ENCODE results near the gene ENTHD1.
"Not testable (repeated sequence)": the region's sequence is repeated elsewhere in the genome, so short reads cannot be mapped to it uniquely, and the experiment has no call there.

The ENTHD1 gene

DNA sequence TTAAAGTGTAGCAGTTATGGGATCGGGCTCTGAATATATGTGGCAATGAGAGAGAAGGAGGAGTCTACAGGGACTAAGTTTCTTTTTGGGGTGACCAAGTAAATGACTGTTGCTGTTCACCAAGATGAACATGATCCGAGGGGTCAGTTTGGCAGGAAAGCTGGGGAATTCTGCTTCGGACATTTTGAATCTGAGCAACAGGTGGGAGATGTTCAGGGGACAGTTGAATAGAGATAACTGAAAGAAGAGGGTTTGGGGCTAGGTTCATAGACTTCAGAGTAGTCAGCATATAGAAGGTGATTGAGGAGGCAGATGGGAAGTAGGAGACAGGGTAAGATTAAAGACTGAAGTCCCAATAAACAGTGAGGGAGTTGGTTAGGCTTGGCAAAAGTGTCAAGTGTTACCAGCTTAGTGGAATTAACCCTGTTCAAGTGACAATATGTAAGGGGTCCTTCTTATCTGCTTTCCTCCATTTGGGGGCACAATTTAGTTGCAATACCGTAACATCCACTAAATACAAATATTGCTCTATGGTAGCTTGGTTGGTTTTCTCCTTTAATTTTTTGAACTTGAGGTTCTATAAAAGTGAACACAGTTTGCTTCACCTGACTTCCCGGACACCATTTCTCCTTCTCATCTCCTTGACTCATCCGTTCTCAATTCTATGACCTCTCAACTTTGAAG is 2.9 kb upstream of the ENTHD1 start:
- no peak for DNase-seq

DNA sequence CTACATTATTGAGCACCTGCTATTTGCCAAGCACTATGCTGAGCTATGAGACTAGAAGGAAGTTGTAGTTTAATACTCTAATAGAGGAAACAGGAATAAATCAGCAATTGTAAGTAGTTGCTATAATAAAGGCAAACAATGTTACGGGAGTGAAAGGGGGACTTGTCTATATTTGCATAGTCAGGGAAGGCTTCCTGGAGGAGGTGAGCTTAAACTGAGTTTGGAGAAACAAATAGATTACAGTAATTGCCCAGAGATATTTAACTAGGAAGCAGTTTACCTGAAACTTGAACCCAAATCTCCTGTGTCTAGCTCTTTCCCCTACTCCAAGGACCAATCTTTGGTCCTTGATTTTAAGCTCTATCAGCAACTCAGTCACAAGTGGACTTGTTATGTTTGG is 2.1 kb upstream of the ENTHD1 start:
- no peak for DNase-seq

DNA sequence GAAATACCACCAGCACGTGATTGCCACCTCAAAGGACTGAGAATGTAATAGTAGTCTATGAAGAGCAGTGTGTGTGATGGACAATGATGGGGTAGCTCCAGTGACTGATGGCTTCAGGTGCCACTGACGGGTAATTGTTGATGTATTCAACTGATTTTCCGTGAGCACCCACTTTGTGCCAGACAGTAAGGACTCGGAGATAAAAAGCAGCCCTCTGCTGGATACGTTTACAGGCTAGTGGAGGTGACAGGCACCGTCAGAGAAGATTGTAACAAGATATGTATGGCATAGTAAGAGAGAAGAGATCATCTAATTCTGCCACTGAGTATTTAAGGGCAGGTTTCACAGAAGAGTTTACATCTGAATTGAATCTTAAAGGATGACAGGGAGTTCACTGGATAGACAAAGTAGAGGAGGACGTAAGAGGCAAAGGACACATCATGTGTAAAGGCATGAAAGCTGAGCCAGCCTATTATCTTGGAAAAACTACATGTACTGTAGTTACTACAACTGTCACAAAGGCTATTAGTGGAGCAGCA is 1.1 kb upstream of the ENTHD1 start:
- no peak for DNase-seq

DNA sequence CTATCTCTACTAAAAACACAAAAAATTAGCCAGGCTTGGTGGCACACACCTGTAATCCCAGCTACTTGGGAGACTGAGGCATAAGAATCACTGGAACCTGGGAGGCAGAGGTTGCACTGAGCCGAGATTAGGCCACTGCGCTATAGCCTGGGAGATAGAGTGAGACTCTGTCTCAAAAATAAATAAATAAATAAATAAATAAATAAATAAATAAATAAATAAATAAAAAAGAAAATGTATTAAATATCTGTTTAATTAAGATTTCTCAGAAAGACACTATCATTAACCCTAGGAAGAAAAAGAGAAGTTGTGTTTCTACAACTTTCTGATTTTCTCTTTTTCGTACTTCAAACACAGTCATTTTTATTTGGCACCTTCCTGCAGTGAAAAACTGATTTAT is 3.6 kb downstream of the ENTHD1 start:
- not testable (repeated sequence) for DNase-seq

DNA sequence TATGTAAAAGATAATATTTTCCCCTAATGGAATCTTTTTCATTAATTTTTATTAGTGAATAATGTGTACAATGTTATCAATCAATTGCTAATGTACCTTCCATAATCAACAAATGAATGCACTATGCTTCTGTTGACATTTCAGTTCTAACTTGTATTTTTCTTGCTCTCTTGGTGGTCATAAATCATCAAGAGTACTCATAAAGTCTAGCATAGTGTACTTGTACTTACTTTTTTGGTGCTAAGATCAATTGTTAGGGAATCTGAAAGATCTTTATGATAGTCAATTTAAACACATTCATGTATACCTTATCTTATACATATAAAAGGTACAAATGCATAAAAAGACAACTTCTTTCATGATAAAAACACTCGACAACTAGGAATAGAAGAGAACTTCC is 10.5 kb downstream of the ENTHD1 start:
- no peak for DNase-seq

DNA sequence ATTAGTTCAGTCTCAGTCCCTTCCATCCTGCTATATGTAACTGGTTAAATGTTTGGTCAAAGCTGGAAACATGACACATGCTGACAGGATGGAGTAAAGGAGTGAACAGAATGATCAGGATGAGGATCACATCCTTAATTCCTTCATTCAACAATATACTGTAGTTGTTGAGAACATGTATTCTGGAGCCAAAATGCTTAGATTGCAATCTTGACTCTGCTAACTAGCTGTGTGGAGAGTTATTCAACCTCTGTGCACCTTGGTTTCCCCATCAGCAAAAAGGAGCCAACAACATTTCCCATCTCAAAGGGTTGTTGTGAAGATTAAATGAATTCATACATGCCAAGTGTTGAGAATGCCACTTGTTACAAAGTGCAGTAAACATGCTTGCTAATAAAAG is 12.8 kb downstream of the ENTHD1 start:
- DNase-seq: no peak

DNA sequence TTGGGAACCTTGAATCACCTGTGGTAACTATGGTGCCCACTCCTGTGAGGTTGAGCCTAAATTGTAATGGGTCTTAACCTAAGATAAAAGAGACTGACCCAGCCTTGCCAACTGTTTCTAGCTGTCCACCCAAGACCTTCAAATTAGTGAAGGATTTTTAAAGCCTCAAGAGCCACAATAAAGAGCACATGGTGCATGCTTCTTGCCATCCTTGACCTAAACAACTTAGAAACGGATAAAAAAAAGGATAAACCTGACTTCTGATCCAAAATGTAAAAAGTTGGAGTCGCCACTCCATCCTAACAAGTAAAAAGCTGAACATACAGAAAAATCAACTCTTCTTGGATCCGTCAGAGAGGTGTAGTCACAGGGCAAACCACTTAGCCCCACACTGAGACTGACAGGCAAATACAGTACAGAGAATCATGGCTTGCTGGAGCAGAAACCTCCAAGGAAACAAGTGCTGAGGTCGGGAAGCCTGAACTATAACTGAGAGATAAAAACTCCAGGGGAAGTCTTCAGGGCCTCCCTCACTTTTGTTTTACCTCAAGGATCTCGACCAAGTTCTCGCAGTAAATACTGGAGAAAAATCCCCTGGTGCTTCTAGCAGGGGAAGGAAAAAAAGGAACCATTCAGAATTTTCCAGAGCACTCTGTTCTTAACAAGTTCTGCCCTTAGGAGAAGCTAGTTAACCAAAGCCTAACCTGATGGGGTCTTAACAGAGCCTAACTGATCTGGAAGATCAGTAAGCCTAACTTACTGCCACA is 16.3 kb downstream of the ENTHD1 start:
- no peak for DNase-seq

DNA sequence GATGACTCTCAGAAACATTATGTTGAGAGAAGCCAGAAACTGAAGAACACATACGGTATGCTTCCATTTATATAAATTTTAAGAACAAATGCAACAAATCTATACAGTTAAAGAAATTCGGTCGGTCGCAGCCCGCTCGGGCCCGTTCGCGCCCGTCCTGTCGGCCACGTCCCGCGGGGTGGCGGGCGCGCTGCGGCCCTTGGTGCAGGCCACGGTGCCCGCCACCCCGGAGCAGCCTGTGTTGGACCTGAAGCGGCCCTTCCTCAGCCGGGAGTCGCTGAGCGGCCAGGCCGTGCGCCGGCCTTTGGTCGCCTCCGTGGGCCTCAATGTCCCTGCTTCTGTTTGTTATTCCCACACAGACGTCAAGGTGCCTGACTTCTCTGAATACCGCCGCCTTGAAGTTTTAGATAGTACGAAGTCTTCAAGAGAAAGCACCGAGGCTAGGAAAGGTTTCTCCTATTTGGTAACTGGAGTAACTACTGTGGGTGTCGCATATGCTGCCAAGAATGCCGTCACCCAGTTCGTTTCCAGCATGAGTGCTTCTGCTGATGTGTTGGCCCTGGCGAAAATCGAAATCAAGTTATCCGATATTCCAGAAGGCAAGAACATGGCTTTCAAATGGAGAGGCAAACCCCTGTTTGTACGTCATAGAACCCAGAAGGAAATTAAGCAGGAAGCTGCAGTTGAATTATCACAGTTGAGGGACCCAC is 18.2 kb downstream of the ENTHD1 start:
- not testable (repeated sequence) for DNase-seq

DNA sequence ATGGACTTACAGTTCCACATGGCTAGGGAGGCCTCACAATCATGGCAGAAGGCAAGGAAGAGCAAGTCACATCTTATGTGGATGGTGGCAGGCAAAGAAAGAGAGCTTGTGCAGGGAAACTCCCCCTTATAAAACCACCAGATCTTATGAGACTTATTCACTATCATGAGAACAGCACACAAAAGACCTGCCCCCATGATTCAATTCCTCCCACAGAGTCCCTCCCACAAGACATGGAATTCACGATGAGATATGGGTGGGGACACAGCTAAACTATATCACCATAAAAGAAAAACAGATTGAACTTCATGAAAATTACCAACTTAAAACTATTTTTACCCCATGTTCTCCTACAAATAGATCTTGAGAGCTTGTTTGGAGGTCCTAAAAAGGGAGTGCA is 19.6 kb downstream of the ENTHD1 start:
- DNase-seq: no peak

DNA sequence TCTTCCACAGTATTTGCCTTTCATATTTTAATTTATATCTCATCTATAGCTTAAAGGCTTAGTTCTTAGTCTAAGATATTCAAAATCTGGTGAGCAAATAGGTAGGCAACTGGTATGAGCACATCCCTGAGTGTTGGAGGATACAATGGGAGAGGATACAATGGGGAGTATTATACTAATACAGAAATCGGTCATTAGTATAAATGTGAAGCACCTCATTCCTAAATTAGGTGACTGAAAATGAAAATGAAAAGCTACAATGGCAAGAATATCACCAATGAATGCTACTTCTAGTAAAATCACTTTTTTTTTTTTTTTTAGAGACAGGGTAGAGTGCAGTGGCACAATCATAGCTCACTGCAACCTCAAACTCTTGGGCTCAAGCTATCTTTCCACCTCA is 21.0 kb downstream of the ENTHD1 start:
- DNase-seq: no peak

DNA sequence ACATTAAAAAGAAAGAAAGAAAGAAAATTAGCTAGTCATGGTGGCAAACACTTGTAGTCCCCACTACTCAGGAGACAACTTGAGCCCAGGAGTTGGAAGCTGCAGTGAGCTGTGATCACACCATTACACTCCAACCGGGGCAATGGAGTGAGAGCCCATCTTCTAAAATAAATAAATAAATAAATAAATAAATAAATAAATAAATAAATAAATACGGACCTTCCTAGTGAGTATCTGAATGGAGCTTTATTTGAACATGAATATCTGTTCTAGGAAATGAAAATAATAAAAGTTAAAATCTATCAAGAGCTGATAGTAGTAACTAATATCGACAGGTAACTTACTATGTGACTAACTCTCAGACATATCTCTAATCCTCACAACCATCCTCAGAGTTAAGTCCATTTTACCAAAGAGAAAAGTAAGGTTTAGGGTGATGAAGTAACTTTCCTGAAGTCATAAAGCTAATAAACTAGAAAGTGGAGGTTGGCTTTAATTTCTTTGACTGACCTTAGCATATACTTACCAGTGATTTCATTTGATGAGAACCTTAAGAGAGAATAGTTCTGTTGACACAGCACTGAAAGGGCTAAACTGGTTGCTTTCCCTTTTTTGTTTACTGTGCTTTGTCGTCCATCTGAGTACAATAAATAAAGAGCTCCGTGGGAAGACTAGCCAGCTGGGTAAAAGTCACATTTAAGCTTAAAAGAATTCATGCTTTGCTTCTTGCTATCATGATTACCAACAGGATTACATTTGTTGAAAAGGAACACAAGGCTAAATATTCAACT is 22.4 kb downstream of the ENTHD1 start:
- DNase-seq: no peak

DNA sequence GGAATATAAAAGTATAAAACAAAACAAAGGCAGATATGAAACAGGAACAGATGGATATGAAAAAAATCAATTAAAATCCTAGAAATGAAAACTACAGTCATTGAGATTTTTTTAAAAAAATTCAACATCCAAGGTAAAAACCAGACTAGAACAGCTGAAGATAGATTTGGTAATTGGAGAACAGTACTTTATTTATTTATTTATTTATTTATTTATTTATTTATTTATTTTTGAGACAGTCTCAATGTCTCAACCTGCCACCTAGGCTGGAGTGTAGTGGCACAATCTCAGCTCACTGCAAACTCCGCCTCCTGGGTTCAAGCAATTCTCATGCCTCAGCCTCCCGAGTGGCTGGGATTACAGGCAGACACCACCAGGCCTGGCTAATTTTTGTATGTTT is 23.8 kb downstream of the ENTHD1 start:
- not testable (repeated sequence) for DNase-seq

DNA sequence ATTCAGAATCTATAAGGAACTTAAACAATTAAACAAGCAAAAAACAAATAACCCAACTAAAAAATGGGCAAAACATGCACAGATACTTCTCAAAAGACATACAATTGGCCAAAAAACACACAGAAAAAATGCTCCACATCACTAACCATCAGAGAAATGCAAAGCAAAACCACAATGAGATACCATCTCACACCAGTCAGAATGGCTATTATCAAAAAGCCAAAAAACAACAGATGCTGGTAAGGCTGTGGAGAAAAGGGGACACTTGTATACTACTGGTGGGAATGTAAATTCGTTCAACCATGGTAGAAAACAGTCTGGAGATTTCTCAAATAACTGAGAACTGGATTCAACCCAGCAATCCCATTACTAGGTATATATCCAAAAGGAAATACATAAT is 24.8 kb downstream of the ENTHD1 start:
- peak; percentile 39 for DNase-seq

DNA sequence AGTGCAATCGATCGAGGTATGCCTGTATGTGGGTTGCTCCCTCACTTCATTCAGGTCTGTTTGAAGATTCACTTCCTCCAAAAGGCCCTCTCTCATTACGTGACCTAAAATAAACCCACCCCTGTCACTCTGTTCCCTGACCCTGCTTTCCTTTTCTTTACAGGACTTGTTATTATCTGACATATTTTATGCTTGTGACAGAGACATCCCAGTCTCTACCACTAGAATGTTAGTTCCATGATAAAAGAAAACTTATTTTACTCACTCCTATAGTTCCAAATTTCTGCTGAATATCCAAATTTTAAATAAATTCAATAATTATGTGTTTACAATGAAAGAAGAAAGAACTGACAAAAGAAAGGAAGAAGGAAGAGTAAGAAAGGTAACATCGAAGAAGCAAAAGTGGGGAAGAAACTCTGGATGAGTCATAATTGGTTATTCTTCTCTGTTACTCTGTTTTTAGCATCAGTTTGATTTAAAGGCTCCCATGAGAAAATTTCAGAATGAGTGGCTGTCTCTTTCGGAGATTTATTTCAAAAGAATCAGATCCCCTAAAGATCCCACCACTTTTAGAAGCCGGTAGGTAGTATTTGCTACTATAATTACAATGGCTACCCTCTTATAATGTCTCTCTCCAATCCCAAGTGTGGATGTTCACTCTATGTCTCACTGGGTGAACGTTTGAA is 33.5 kb downstream of the ENTHD1 start:
- no peak for DNase-seq

DNA sequence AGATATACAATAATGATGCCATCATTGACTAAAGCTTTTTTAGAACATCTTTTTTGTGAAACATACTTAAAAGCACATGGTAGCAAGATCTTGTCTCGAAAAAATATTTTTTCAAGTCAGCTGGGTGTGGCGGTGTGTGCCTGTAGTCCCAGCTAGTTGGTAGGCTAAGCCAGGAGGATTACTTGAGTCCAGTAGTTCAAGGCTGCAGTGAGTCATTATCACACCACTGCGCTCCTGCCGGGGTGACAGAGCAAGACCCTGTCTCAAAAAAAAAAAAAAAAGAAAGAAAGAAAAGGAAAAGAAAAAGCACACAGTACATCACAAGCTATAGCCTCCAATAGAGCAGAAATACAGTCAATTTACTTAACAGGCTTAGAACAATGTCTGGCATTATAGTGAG is 37.0 kb downstream of the ENTHD1 start:
- DNase-seq: no peak

DNA sequence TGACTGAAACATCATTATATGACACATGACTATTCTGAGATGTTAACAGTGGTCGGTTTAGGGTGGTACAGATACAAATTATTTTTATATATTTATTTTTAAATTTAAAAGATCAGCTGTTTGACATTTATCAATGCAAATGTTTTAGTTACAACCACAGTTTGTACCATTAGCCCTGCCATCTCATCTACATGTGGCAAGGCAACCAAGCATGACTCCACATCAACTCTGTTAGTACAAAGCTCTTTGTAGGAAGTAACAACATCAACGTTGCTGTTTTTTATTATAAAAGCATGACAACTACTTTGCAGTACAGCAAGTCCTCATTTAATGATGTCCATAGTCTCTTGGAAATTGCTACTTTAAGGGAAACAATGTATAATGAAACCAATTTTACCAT is 40.8 kb downstream of the ENTHD1 start:
- no peak for DNase-seq

DNA sequence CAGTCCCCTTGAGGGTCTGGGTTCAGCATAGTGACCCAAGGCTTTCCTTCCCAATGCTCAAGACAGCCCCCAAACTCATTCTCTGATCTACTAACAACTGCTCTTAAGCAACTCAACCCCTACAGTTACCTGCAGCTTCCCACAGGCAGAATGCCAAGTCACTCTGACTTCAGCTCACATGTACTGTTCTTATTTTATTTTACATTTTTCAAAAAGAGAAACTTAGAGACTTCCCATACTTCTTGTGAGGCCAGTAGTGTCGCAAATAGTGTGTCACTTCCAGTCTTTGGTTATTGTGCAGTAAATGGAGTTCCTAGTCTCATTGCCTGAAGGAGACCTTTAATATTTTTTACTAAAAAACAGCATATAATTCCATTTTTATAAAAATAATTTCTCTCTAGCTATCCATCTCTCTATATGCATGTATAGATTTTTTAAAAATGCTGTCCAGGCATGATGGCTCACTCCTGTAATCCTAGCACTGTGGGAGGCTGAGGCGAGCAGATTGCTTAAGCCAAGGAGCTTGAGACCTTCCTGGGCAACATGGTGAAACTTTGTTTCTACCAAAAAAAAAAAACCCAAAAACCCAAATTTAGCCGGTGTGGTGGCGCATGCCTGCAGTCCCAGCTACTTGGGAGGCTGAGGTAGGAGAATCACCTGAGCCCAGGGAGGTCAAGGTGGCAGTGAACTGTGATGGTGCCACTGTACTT is 41.8 kb downstream of the ENTHD1 start:
- DNase-seq: peak; percentile 12

DNA sequence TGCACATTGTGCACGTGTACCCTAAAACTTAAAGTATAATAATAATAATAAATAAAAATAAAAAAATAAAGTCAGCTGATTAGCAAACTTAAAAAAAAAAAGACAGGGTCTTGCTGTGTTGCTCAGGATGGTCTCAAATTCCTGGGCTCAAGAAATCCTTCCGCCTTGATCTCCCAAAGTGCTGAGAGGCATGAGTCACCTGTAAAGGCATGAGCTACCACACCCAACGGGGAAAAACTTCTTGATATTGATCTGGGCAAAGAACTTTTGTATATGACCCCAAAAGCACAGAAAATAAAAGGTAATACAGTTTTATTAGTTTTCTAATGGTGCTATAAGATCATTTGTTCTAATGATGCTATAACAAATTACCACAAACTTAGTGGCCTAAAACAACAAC is 46.1 kb downstream of the ENTHD1 start:
- DNase-seq: no peak

DNA sequence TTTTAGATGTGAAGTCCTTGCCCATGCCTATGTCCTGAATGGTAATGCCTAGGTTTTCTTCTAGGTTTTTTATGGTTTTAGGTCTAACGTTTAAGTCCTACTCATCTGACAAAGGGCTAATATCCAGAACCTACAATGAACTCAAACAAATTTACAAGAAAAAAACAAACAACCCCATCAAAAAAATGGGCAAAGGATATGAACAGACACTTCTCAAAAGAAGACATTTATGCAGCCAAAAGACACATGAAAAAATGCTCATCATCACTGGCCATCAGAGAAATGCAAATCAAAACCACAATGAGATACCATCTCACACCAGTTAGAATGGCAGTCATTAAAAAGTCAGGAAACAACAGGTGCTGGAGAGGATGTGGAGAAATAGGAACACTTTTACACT is 47.0 kb downstream of the ENTHD1 start:
- DNase-seq: not testable (repeated sequence)

DNA sequence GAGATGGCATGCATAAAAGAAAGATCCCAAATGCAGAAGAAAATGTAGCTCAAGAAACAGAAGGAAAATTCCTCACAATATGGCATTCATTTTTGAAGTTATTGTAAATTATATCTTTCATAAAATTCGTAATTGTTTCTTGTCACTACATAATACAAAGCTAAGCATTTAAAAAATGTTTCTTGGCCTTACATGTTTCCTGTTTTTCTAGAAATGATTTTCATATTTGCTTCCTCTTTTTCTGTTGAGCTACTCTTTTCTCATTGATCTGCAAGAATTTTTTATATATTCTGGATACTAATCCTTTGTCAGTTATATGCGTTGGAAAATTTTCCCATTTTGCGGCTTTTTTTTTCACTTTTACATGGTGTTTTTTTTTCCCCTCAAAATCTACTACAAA is 48.0 kb downstream of the ENTHD1 start:
- no peak for DNase-seq

DNA sequence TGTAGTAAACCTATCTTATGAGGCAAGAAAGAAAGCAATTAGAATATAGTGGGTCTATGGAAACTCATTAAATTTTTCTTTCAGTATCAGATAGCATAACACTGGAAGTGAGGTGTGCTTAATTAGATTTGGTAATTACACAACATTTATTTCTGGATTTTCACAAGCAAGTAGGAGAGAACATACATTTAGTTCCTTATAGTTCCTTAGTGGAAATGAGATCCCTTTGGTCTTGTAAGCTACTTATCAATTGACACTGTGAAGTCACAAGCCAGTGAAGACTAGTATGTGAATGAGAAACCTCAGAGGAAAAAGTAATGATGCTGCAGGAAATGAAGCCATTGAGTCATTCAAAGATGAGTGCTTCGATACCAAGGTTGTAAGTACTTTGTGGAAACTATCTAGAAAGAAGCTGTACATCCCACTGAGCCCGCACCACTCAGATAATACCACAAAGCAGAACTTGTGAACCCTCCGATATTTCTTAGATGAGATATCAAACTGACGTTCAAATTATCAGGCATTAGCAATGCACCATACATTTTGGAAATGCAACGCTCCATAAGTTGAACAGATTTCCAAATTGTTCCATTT is 53.5 kb downstream of the ENTHD1 start:
- DNase-seq: peak; percentile 93

Measured in hematopoietic multipotent progenitor cell treated with erythropoietin and hydrocortisone succinate and interleukin-3 and kit ligand, for 6 days (in vitro differentiated cells).